GM12891 (cell line): Measurements from ENCODE around the gene SCRG1.
A peak's percentile ranks its signal among the peaks of the same experiment; 100 is the strongest.

Experiments used
- DNase-seq: peaks from one replicate; pipeline ENCODE4 v3.0.0; 2011; ENCODE audit warnings: low spot score; ENCODE audit not compliant: insufficient read length
- FAIRE-seq: peaks from 2 replicates; lab custom pipeline; 2011; peaks lifted over from hg19 to GRCh38; lab: Jason Lieb, UNC
- PAX5 ChIP-seq: IDR thresholded peaks from 2 replicates; pipeline ENCODE4 v1.6.1; 2011; ENCODE audit warnings: low read length, moderate library complexity, mild to moderate bottlenecking; ENCODE audit not compliant: insufficient read depth, severe bottlenecking
- POLR2A ChIP-seq: IDR thresholded peaks from 2 replicates; pipeline ENCODE4 v1.6.1; 2011; ENCODE audit warnings: low read depth, low read length, control low read depth
- POLR2AphosphoS5 ChIP-seq: IDR thresholded peaks from 2 replicates; pipeline ENCODE4 v1.6.1; 2011; ENCODE audit warnings: low read depth, low read length, control low read depth
- POU2F2 ChIP-seq: IDR thresholded peaks from 2 replicates; pipeline ENCODE4 v1.6.1; 2011; ENCODE audit warnings: low read depth, mild to moderate bottlenecking, control low read depth, low read length, moderate library complexity
- SPI1 ChIP-seq: IDR thresholded peaks from 2 replicates; pipeline ENCODE4 v1.6.1; 2011; ENCODE audit warnings: low read depth, low read length, control low read depth
- TAF1 ChIP-seq: IDR thresholded peaks from 2 replicates; pipeline ENCODE4 v1.6.1; 2011; ENCODE audit warnings: low read depth, low read length, control low read depth

SCRG1 gene

DNA sequence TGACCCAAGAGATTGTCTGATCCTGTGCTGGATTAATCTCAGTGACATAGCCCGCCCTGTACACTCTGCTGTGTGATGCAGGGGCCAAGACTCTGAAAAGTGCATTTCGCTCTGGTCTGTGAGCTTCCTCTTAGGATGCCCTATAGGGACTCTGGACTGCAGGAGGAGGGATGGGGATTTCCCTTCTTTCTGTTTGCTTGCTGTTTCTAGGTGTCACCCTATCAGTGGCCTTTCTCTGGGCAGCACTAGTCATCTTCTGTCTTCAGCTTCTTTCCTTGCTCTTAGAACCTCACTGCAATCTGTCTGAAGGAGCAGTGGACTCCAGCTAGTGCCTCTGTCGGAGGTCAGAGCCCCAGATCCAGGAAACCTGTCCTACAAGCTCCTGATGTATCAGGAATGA is 34.5 kb upstream of the SCRG1 start:
- no peak for DNase-seq
- no peak for FAIRE-seq
- TF ChIP-seq TAF1 (no peak), PAX5 (no peak), POLR2A (no peak)

DNA sequence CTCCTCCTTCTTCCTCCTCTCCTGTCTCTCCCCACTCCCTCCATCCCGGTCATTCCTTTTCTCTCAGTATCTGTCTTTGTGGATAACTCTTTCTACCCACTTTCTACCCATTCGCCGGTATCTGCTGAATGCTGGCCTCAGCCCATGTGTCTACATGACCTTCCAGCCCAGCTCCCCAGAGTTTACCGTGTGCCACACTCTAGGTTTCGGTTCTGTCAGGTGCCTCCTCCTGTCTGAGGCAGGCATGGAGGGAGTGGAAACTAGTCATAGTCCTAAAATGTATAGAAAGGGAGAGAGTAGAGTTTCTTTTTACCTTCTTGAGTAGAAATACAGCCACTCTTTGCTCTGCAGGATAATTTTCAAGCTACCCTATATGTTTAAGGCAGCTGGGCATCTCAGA is 33.5 kb upstream of the SCRG1 start:
- TF ChIP-seq POLR2A (no peak), POLR2AphosphoS5 (no peak), SPI1 (no peak), POU2F2 (no peak), PAX5 (no peak), TAF1 (no peak)
- peak; percentile 57 for FAIRE-seq
- no peak for DNase-seq

DNA sequence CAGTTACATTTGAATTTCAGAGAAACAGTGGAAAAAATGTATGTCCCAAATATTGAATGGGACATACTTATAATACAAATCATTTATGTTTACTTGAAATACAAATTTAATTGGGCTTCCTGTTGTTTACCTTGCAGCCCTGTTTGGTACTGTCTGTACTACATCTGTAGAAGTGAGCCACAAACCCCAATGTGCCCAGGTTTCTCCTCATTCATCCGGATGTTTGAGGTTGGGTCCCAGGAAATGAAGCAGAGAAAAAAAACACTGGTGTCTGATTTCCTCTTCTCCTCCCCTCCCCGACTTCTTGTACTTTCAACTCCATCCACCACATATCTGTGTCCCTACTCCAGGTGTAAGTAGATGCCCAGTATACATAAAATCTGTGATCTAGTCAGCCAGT is 27.1 kb upstream of the SCRG1 start:
- DNase-seq (no peak), FAIRE-seq (no peak)
- no peak for TF ChIP-seq TAF1

DNA sequence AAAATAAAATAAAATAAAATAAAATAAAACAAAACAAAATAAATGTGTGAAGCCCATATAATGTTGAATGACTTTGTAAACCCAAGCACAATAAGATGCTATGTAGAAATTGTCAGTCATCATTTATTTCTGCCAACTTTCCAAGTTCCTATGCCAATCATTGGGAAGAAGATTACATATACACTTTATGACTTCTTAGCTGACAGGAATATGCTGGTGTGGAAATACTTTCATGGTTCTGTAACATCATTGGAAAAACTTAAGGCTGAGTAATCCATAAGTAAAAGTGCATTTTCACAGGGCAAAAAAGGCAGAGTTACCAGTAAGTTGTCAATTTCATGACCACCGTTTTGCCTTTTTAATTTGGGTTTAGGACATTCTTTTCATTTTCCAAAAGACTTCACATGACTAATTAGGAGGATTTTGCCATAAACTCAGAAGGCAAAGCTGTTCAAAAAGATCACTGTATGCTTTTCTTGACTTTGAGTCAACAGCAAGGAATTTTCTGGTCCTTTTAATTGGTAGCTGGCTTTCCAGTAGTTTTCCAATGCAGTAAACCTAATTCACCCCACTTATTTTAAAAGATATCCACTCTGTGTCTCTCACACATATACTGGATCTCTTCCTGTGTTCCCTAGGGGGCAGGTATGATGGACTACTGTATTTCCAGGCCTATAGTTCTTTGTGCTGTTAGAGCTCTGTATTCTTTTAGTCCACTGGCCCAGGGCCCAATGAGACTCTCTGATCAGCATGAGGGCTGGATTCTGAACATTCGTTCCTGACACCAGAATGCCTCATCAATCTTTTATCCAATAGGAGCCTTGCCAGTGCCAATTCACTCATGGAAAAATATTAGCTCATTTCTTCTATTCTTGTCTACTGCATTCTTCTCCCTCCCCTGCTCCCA is 26.2 kb upstream of the SCRG1 start:
- FAIRE-seq (no peak), DNase-seq (no peak)
- TF ChIP-seq SPI1 (no peak), POLR2A (no peak), TAF1 (no peak), POLR2AphosphoS5 (no peak), POU2F2 (no peak), PAX5 (no peak)

DNA sequence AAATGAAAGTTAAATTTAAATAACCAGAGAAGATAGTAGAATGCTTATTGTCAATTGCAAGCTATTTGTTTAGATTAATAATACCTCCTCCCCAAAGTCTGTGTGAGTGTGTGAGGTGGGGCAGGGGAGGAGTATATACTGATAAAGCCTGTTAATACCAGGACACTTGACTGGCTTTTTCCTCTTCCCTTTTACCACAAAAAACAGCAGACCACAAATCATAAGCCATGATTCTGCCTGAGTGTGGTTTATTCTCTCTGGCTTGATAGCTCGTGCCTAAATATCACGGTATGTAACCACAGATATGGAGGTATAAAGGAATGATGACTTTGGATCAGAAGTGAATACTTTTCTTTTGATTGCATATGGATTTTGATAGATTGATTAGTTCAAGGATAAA is 21.9 kb upstream of the SCRG1 start:
- FAIRE-seq (peak; percentile 5), DNase-seq (no peak)
- TF ChIP-seq POLR2AphosphoS5 (no peak), POU2F2 (no peak), PAX5 (no peak), SPI1 (no peak), POLR2A (no peak), TAF1 (no peak)

DNA sequence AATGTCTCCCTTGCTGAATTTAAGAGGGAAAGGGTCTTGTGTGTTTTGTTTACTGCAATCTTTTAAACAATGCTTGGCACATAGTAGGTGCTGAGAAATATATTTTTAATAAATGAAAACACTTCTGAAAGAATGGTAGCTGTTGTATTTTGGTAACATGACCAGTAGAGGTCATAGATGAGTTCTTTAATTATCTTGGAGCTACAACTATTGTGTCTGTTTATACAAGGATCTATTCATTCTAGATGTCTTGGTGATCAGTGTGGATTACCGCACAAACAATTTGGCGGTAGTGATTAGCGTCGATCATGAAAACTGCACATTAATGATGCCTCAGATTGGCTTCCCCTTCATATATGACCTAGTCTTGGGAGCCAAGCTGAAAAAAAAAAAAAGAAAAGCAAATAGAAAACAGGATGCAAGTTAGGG is 21.4 kb upstream of the SCRG1 start:
- FAIRE-seq (no peak), DNase-seq (no peak)
- no peak for TF ChIP-seq POU2F2
- TF ChIP-seq POLR2AphosphoS5, result no peak
- TF ChIP-seq POLR2A, result no peak
- no peak for TF ChIP-seq PAX5
- no peak for TF ChIP-seq TAF1
- TF ChIP-seq SPI1, result no peak

DNA sequence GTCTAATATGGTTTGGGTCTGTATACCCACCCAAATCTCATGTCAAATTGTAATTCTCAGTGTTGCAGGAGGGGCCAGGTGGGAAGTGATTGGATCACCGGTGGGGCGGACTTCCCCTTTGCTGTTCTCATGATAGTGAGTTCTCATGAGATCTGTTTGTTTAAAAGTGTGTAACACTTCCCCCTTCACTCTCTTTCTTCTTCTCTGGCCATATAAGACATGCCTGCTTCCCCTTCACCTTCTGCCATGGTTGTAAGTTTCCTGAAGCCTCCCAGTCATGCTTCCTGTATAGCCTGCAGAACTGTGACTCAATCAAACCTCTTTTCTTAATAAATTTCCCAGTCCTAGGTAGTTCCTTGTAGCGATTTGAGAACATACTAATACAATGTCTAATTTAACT is 19.7 kb upstream of the SCRG1 start:
- TF ChIP-seq SPI1 (peak; percentile 14; the same call in 1 of the 2 replicates), POU2F2 (no peak), POLR2A (no peak), TAF1 (no peak), POLR2AphosphoS5 (no peak), PAX5 (no peak)
- FAIRE-seq (no peak), DNase-seq (no peak)

DNA sequence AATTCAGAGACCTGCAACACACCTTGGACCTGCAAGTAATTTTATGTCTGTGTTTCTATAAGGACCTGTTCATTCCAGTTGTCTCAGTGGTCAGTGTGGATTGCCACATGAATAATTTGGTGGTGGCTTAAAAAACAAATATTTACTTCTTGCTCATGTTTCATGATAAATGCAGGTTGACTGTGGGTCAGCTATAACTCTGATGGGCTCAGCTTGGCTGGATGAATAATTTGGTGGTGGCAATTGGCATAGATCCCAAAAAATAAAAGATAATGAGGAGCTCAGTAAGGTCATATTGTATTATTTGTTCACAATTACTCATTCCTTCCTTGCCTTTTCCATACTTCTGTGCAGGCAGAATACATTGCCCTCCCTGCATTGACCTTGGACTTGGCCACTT is 18.9 kb upstream of the SCRG1 start:
- no peak for DNase-seq
- no peak for FAIRE-seq
- TF ChIP-seq SPI1, result no peak
- TF ChIP-seq POLR2AphosphoS5, result no peak
- no peak for TF ChIP-seq POU2F2
- no peak for TF ChIP-seq POLR2A
- no peak for TF ChIP-seq TAF1
- no peak for TF ChIP-seq PAX5

DNA sequence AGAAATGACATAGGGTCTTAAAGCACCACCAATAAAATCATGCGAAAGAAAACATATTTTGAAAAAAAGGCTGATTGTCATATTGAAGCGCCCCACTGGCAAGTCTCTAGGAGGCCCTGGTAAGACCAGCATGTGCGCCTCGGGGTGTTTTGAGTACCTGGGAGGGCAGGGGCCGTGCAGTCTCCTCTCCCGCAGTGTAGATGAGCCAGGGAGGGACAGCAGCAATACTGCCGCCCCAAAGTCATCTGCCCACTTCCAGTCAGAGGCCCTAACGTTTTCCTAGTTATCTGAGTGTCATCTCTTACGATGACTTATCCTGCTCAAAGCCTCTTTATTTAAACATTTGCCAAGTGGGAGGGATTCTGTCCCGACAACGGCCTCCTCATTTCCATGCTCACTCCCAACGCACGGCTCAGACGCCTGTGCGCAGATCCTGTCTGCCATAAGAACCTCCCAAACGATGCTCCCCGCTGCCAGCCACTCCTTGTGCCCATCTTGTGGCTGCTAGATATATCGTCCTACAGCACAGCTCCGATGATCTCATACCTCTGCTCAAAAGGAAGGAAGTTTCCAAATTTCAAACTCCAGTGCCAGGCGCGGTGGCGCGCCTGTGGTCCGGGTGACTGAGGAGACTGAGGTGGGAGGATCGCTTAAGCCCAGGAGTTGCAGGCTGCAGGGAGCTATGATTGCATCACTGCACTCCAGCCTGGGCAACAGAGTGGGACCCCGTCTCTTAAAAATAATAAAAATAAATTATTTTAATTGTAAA is 17.2 kb upstream of the SCRG1 start:
- DNase-seq, result no peak
- TF ChIP-seq PAX5, result no peak
- TF ChIP-seq POU2F2, result no peak
- no peak for TF ChIP-seq POLR2A
- TF ChIP-seq SPI1, result no peak
- no peak for TF ChIP-seq TAF1
- no peak for TF ChIP-seq POLR2AphosphoS5
- no peak for FAIRE-seq

DNA sequence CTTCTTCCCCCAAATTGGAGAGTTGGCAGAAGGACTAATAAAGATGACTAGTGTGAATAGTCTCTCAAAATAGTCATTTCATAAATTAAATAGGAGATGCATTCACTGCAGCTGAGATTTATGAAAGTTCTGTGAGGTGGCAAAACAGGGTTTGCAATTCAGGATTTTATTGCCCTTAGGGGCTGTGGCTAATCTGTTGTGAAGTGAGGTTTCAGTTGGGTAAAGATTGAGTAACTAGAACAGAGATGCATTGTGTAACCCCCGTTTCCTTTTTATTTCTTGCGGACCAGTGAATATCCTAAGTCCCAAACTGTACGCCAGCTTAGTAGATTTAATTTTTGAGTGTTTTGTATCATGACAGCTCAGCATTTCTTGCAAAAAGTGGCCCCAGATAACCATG is 16.2 kb upstream of the SCRG1 start:
- TF ChIP-seq TAF1 (no peak), POLR2A (no peak), SPI1 (no peak), POU2F2 (no peak), POLR2AphosphoS5 (no peak), PAX5 (no peak)
- no peak for FAIRE-seq
- no peak for DNase-seq
